ENCODE measurements around the gene PAQR5.

Gene PAQR5

DNA sequence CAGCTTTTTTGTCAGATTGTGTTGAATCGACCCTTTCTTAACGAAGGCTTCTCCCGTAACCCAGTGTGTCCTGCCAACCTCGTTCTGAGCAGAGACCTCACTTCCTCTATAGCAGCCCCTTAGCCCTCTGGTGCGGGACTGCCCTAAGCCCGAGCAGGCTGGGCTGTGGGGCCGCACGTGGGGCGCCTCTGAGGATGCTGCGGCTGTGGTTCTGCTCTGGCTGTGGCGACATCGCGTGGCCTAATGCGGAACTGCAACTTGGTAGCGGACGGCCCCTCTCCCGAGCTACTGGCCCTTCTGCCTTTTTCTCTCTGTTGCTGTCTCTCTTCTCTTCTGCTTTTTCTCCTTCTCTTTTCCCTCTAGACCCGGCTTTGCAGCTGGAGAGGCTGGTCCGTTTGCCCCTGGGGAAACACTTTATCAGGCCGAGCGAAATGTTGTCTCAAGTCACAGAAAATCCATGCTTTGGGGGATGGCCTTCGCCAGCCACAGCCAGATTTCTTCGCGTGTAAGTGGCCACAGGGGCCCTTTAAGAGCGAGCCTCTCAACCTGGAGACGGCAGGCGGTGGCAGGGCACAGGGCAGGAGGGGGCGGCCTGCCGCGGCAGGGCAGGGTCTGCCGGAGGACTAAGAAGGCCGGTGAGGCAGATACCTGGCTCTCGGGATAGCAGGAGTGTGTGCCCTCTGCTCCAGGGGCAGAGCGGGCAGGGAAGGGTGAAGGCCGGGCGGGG lies 96.0 kb downstream of the PAQR5 start:
- FAIRE-seq = no peak

DNA sequence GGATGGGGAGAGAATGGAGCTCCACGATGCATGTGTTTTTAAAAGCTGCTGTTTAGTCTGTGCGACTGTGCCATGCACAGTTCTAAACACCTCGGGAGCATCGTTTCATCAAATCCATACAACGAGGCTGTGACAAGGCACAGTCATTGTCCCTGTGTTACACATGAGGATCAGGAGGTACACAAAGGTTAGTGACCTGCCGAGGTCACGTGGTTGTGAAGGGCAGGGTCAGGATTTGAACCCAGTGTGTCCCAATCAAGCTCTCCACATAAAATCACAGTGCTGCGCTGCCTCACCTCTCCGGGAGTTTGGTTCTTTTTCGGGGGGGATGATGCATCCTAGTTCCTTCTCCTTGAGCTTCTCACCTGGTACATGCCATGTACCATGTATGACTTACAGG lies 96.7 kb downstream of the PAQR5 start:
- no peak for FAIRE-seq

- no peak for FAIRE-seq
Measured at GRCh38 chr15:69395991-69396390, 97.3 kb downstream of the PAQR5 start.

DNA sequence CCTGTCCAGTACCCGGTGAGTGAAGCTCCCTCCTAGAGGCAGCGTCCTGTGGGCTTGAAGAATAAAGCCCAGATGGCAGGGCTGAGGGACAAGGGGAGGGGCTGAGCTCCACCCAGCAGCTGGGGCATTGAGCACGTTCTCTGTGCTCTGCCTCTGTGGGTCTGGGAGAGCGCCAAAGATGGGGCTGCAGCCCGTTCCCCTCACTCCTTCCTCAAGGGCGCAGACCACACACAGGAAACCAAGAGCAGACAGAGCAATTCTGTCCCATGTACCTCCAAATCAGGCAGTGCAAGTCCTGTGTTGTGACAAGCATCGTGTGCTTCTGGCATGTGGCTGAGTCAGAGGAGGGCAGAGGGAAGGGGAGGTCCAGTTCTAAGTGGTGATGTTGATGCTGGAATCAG lies 99.8 kb downstream of the PAQR5 start:
- no peak for FAIRE-seq

- no peak for FAIRE-seq
Measured at GRCh38 chr15:69400850-69401249, 102.1 kb downstream of the PAQR5 start.

- FAIRE-seq = no peak
Measured at GRCh38 chr15:69402816-69403215, 104.1 kb downstream of the PAQR5 start.

GRCh38 chr15:69403594-69403993 lies 104.9 kb downstream of the PAQR5 start:
- FAIRE-seq = no peak

DNA sequence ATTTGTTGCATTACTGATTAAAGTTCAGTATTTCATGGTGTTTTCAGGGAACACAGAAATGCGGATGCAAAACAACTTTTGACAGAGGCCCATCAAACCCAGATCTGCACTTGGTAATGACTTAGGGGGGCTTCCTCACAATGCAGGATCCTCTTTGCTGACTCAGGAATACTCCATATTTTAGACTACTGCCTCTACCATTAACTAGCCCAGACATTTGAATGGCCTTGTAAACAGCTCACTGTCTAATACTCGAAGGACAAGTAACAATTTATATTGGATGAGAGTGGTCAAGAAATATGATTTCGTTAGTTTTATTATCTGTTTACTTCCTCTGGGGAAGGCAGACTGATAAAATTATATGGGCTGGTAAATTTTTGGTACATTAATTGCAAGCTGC lies 106.4 kb downstream of the PAQR5 start:
- no peak for FAIRE-seq

GRCh38 chr15:69407719-69408400 lies 109.1 kb downstream of the PAQR5 start:
- no peak for FAIRE-seq

GRCh38 chr15:69408841-69409240 lies 110.1 kb downstream of the PAQR5 start:
- FAIRE-seq = no peak

- FAIRE-seq = no peak
Measured at GRCh38 chr15:69410248-69410874, 111.6 kb downstream of the PAQR5 start.

- no peak for FAIRE-seq
Measured at GRCh38 chr15:69412274-69412673, 113.6 kb downstream of the PAQR5 start.

DNA sequence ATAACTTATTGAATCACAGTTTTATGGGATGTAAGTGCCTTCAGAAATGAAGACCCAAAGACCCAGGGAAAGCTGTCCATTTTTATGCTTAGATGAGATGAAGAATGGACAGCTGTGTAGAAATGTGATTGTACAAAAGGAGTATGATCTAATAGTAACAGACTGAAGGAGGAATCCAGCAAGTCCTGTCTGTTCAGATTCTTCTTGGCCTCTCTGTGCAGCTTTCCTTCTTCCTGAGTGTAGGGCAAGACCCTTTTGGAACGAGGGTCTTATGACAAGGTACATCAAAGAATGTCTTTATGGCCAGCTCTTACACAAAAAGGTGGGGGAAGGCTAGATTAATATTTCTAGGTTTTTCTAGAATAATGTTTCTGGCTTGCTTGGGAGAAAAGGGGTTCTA lies 114.0 kb downstream of the PAQR5 start:
- FAIRE-seq = no peak

- FAIRE-seq = peak; percentile 86
Measured at GRCh38 chr15:69413822-69414700, 115.3 kb downstream of the PAQR5 start, which contains the start of gene KIF23. Gene KIF23, plus strand, starts transcription at chr15:69414349. Its CDS starts 117 bp downstream, at chr15:69414466.

DNA sequence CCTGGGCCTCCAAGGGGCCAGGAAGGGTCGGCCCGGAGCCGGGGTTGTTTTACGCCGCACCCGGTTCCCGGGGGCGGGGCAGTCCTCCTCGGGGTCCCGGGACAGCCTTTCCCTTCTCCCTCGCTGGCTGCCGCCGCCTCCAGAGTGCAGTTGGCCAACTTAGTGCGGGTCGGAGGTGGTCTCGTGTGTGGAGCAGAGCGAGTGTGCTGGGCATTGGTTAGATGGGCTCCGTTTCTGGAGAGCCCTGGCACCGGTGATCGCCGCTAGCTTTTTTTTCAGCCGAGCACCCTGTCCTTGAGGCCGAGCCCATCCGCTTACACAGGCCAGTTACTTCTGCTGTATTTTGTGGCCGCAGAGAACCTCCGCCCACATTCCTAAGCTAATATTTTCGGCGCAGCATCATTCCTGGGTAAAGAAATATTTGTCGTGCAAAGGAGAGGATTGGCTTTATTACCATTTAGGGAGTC lies 116.0 kb downstream of the PAQR5 start:
- FAIRE-seq = peak; percentile 3

DNA sequence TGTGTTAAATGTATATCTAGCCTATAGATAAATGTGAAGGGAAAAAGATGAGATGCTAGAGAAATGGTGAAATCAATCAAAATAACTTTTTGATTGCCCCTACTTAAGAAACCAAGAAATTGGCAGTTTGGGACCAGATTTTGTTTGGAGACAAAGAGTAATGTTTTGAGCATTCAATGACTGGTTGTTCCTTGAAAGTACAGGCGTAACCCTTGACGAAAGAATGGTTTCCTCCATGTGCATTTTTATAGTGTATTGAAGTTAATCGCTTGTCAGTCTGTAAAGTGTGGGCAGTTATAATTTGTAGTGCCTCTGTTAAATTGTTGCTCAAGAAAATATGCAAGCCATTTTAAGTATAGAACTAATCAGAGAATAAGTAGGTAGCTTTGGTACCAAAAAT lies 116.7 kb downstream of the PAQR5 start:
- FAIRE-seq = no peak

- no peak for FAIRE-seq
Measured at GRCh38 chr15:69417581-69417980, 118.9 kb downstream of the PAQR5 start.

- FAIRE-seq = no peak
Measured at GRCh38 chr15:69421498-69421897, 122.8 kb downstream of the PAQR5 start.

DNA sequence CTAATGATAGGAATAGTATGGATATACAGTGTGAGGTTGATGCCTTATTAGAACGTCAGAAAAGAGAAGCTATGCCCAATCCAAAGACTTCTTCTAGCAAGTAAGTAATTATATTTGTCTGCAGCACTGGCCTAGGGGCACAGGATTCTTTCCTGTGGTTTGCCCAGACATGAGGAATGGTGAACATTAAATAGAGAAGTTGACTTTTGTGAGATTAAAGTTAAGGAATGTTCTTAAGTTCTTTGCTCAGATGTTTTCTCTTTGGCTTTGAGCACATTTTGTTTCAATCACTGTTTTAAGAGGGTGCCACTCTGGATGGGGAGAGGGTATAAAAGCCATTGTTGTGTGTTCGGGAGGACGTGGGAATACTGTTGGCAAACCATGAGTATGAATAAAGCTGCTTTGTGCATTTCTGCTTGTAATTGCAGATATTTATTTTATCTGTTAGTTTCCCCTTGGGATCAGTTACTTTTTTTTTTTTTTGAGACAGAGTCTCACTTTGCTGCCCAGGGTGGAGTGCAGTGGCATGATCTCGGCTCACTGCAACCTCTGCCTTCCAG lies 123.7 kb downstream of the PAQR5 start:
- no peak for FAIRE-seq

DNA sequence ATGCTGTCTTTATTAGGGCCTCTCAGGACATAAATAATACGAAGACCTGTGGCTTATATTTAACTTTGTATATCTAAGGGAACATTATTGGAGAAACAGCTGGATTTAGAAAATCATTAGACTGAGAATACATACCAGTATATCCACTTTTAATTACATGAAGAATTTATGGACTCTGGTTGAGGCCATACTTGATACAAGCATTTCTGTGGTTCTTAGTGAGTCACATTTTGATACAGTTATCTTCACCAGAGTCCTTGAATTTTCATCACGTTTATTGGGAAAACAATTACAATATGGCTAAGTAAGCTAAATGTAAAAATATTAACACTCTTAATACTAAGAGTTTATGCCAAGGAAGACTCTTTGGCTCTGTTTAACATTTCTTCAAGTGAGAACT lies 125.3 kb downstream of the PAQR5 start:
- no peak for FAIRE-seq

DNA sequence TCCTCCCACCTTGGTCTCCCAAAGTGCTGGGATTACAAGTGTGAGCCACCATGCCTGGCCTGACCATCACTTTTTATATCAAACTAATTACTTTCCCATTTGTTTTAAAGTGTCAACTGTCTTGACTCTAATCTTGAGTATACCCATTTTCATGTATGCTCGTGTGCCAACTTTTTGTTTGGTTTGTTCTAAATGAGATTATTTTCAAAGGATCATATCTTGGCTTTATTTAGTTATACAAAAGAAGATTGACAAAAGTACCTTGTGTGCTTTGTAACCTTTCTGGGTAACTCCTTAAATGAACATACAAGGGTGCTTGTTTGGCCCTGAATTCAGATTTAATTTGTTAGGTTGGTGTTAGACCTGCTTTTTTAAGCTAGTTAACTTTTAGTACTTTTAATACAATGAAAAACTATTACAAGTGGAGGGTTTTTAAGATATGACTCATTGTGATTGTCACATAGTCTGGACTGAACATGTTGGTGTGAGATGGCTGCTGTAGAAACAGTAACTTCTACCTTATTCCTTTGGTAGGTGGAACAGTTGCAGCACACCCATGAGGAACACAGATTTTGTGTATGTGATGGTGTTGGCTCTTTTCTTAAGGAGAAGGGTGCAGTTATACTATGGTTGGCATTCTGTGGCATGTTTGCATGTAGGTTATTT lies 126.2 kb downstream of the PAQR5 start:
- no peak for FAIRE-seq

- FAIRE-seq = no peak
Measured at GRCh38 chr15:69433831-69434230, 135.1 kb downstream of the PAQR5 start.

Measured in A204.1 (cell line).